Pancreas (tissue), 10 donors: ENCODE results near the gene ZNF268. TPM values are rescaled to one million over a fixed set of nuclear protein-coding genes. Genes with fewer than 3 reads are reported as not detected.

Experiments used
- ATAC-seq, 4 donors: fragments of 200-7000 bp; cut with Tn5 transposase; one replicate each; pipeline versions ENCODE4 v1.8.0 to v1.9.1; 2020; ENCODE audit warnings: mild to moderate bottlenecking in 4 of 4, moderate library complexity in 4 of 4
- DNase-seq, 6 donors: peaks; one replicate each; pipeline ENCODE4 v3.0.0-alpha.2; 2020
- FAIRE-seq: peaks from 2 replicates; lab custom pipeline; 2012; peaks lifted over from hg19 to GRCh38; lab: Jason Lieb, UNC
- H3K27ac ChIP-seq, 4 donors: fragments of 200-600 bp; sonication (generic); 1 replicate in 3 of 4; 2 replicates in 1 of 4; pipeline versions ENCODE4 v1.5.0 to v1.8.0; 2020
- H3K27me3 ChIP-seq, 4 donors: fragments of 200-600 bp; one replicate each; pipeline ENCODE4 v1.8.0; 2021
- H3K36me3 ChIP-seq, 3 donors: fragments of 200-600 bp; sonication (generic) in 1 of 3; one replicate each; pipeline versions ENCODE4 v1.5.0 to v1.8.0; 2020 to 2021
- H3K4me1 ChIP-seq, 3 donors: fragments of 200-600 bp; one replicate each; pipeline ENCODE4 v1.8.0; 2021
- H3K4me3 ChIP-seq, 4 donors: fragments of 200-600 bp; sonication (generic) in 2 of 4; one replicate each; pipeline versions ENCODE4 v1.5.0 to v1.8.0; 2020 to 2021
- H3K9me3 ChIP-seq, 4 donors: fragments of 200-600 bp; one replicate each; pipeline ENCODE4 v1.8.0; 2021
- WGBS, 2 donors: extraction: QIAGEN DNeasy Blood & Tissue Kit; methylation state at CpG; one replicate each; pipeline ENCODE4 v1.1.7; 2013; 5-methylcytosine and 5-hydroxymethylcytosine counted together
- intact Hi-C, 3 donors: fragments of 100-400 bp; cut with DNase I; formaldehyde crosslinking; loops; one replicate each; pipeline versions ENCODE4 v1.11.1 to v1.14.2; 2022
- polyA plus RNA-seq, 2 donors: library from polyadenylated mRNA; stranded (reverse); fragments of 200-250 nt; gene quantifications; one replicate each; pipeline ENCODE4 v1.2.3, GENCODE V29; 2013
- total RNA-seq, 6 donors: library from RNA; stranded (reverse); fragmentation: NEBNext Ultra II Directional in 4 of 6; extraction: Animal tissue kit (Norgen Biotek cat#: 25700) in 4 of 6; gene quantifications; one replicate each; pipeline versions ENCODE4 v1.2.1 to v1.2.4, GENCODE V29; 2021 to 2023
- TF ChIP-seq, protein P1 (sequence below), 4 donors: fragments of 200-600 bp; sonication (generic) in 3 of 4; IDR thresholded peaks; one replicate each; pipeline versions ENCODE4 v1.5.0 to v1.8.0; 2021; ENCODE audit warnings: antibody characterized with exemption in 4 of 4
- donor health status: healthy with polysubstance abuse.
- donor health status: DM: no; HTN: no; CAD: no; lungs with moderate emphysema.
- donor health status: DM: no; HTN: no; CAD: no.
- donor health status: control.
- donor health status: control.
- donor health status: Bipolar disorder and iron deficiency.
- donor health status: DM: yes; HTN: yes; CAD: no.
- donor health status: DM: no; HTN: no; CAD: no.
- donor health status: DM: no; HTN: no; CAD: no.
- donor health status: DM: yes; HTN: yes; CAD: no.

The ZNF268 gene
- total and polyA plus RNA-seq, 8 donors = 2.4 to 14.0 (median 8.3) TPM

DNA sequence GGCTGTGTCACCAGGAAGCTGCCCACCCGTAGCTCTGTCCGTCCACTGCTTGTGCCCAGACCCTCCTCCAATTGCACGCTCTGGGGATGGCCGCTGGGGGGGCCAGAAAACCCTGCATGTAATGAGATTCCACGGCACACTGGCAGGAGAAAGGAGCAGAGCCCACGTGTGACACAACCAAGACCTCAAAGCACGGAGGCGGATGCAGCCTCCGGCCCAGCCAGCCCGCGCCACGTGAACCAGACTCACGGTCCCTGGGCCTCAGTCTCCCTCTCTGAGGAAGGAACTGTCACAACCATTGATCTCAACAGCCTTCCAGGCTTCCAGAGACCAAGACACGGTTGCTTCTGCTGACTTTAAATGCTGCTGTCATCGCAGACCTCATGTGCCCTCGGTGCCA, 39.9 kb downstream of the ZNF268 start:
- no peak overlapping the region for H3K27ac ChIP-seq
- no peak overlapping the region for H3K4me3 ChIP-seq
- no peaks in the 10 kb centered on the region for H3K9me3 ChIP-seq
- TF ChIP-seq, protein P1, sequence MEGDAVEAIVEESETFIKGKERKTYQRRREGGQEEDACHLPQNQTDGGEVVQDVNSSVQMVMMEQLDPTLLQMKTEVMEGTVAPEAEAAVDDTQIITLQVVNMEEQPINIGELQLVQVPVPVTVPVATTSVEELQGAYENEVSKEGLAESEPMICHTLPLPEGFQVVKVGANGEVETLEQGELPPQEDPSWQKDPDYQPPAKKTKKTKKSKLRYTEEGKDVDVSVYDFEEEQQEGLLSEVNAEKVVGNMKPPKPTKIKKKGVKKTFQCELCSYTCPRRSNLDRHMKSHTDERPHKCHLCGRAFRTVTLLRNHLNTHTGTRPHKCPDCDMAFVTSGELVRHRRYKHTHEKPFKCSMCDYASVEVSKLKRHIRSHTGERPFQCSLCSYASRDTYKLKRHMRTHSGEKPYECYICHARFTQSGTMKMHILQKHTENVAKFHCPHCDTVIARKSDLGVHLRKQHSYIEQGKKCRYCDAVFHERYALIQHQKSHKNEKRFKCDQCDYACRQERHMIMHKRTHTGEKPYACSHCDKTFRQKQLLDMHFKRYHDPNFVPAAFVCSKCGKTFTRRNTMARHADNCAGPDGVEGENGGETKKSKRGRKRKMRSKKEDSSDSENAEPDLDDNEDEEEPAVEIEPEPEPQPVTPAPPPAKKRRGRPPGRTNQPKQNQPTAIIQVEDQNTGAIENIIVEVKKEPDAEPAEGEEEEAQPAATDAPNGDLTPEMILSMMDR (IDR thresholded peaks at IDR 0.05) = no peak
- no peaks in the 10 kb centered on the region for H3K27me3 ChIP-seq
- no peak for FAIRE-seq
- no peaks in the 10 kb centered on the region for H3K36me3 ChIP-seq
- no peak for ATAC-seq
- H3K4me1 ChIP-seq = no peaks in the 10 kb centered on the region
- WGBS, 2 donors = 69 to 76% methylated on average over 16 of the region's 16 CpGs
- intact Hi-C loops = no loop called here
- no peak for DNase-seq

DNA sequence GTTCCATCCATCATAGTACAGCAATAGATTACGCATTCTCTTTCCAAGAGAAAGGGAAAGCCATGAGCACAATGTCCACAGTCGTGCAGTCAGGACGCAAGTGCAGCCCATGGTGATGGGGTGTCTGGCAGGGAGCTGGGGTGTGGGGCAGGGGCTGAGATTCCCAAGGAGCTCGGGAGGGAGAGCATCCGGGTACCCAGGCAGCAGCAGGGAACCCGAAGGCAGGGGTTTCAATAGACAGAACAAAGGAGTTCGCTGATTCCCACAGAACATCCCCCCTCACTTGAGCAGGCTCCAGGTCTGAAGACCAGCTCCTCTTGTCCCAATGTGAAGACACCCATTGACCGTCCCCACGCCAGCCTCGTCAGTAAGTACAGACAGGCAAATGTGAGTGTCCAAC, 40.9 kb downstream of the ZNF268 start:
- no peaks in the 10 kb centered on the region for H3K4me1 ChIP-seq
- no peaks in the 10 kb centered on the region for H3K9me3 ChIP-seq
- WGBS, 2 donors = 66 to 77% methylated on average over 10 of the region's 10 CpGs
- ATAC-seq (no peak), FAIRE-seq (no peak), DNase-seq (no peak)
- intact Hi-C loops = no loop called here
- H3K27ac ChIP-seq = no peak overlapping the region
- no peak overlapping the region for H3K4me3 ChIP-seq
- TF ChIP-seq, protein P1 (IDR thresholded peaks at IDR 0.05) = no peak
- no peaks in the 10 kb centered on the region for H3K27me3 ChIP-seq
- H3K36me3 ChIP-seq = no peaks in the 10 kb centered on the region

DNA sequence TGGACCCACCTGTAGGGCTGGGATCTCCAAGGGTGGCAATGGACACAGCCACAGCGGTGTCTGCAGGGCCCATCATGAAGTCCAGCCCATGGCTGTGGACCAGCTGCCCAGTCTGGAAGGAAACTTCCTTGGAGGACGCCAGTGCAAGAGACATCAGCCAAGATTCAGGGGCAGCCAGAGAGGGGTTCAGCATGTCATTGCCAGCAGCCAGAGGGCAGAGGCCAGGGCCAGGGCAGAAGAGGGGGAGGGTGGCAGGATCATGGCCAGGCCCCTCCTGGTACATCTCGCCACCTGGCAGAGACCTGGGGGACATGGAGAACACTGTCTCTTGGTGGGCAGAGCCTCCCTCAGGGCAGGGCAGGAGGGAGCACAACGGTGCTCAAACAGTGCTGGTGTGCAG, 44.2 kb downstream of the ZNF268 start:
- TF ChIP-seq, protein P1 (IDR thresholded peaks at IDR 0.05) = no peak
- FAIRE-seq (no peak), ATAC-seq (no peak), DNase-seq (no peak)
- WGBS, 2 donors = 63 to 78% methylated on average over 4 of the region's 4 CpGs
- H3K27ac ChIP-seq = no peak overlapping the region
- H3K9me3 ChIP-seq = no peaks in the 10 kb centered on the region
- no peaks in the 10 kb centered on the region for H3K36me3 ChIP-seq
- H3K4me3 ChIP-seq = no peak overlapping the region
- no peaks in the 10 kb centered on the region for H3K27me3 ChIP-seq
- intact Hi-C loops = no loop called here
- H3K4me1 ChIP-seq = no peaks in the 10 kb centered on the region

DNA sequence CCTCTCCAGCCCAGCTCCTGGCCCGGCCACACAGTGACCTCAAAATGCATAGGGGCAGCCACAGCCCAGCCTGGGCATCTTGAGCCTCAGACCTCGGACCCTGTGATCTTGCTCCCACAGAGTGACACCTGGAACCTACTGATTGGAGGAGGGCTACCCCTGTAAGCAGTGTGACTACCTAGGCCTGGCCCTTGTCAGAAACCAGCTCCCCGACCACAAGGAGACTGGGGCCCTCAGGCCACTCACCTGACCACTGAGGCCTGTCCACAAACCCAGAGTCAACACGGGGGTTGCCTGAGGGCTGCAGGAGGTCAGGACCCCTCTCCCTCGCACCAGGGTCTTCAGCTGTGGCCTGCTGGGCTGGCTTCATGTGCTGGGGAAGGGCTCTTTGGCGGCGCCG, 45.4 kb downstream of the ZNF268 start:
- FAIRE-seq (no peak), DNase-seq (no peak), ATAC-seq (no peak)
- TF ChIP-seq, protein P1 (IDR thresholded peaks at IDR 0.05) = no peak
- Histone ChIP-seq H3K4me3 (no peak overlapping the region), H3K4me1 (no peaks in the 10 kb centered on the region), H3K27ac (no peak overlapping the region), H3K9me3 (no peaks in the 10 kb centered on the region), H3K27me3 (no peaks in the 10 kb centered on the region), H3K36me3 (no peaks in the 10 kb centered on the region)
- 60 to 72% methylated on average over 8 of the region's 8 CpGs for WGBS, 2 donors
- intact Hi-C loops = no loop called here

DNA sequence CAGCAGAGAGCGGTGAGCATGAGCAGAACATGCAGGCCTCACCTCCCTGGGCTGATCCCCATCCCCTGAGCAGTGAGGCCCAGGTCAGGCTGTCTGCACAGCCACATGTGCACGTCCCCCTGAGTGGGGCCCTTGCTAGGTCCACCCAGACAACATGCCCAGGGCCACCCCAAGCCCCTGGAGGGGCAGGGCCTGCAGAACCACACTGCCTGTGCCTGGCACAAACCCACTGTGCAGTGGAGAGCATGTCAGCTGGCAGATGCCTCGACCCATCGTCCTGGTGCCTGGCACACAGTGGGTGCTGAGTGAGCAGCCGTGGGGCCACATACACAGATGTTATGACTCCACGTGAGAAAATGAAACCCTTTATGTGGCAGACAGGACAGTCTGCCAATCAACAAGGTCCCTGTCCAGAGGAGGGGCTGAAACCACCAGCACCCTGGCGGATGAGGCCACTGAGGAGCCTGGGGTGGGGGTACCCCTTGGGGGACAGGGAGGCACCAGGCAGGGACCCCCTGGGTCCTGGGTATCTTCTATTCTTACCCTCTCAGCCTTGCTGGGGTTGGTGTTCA, 46.1 kb downstream of the ZNF268 start:
- no peak for FAIRE-seq
- Histone ChIP-seq H3K4me1 (no peaks in the 10 kb centered on the region), H3K4me3 (no peak overlapping the region), H3K27ac (no peak overlapping the region), H3K9me3 (no peaks in the 10 kb centered on the region), H3K27me3 (no peaks in the 10 kb centered on the region), H3K36me3 (no peaks in the 10 kb centered on the region)
- TF ChIP-seq, protein P1 (IDR thresholded peaks at IDR 0.05) = no peak
- no peak for ATAC-seq
- no peak for DNase-seq
- intact Hi-C loops = no loop called here
- 46 to 48% methylated on average over 7 of the region's 7 CpGs for WGBS, 2 donors
